ENCODE results near the gene KIAA1217. TPM values are rescaled to one million over a fixed set of nuclear protein-coding genes. Genes with fewer than 3 reads are reported as not detected.

Gene KIAA1217, protein sequence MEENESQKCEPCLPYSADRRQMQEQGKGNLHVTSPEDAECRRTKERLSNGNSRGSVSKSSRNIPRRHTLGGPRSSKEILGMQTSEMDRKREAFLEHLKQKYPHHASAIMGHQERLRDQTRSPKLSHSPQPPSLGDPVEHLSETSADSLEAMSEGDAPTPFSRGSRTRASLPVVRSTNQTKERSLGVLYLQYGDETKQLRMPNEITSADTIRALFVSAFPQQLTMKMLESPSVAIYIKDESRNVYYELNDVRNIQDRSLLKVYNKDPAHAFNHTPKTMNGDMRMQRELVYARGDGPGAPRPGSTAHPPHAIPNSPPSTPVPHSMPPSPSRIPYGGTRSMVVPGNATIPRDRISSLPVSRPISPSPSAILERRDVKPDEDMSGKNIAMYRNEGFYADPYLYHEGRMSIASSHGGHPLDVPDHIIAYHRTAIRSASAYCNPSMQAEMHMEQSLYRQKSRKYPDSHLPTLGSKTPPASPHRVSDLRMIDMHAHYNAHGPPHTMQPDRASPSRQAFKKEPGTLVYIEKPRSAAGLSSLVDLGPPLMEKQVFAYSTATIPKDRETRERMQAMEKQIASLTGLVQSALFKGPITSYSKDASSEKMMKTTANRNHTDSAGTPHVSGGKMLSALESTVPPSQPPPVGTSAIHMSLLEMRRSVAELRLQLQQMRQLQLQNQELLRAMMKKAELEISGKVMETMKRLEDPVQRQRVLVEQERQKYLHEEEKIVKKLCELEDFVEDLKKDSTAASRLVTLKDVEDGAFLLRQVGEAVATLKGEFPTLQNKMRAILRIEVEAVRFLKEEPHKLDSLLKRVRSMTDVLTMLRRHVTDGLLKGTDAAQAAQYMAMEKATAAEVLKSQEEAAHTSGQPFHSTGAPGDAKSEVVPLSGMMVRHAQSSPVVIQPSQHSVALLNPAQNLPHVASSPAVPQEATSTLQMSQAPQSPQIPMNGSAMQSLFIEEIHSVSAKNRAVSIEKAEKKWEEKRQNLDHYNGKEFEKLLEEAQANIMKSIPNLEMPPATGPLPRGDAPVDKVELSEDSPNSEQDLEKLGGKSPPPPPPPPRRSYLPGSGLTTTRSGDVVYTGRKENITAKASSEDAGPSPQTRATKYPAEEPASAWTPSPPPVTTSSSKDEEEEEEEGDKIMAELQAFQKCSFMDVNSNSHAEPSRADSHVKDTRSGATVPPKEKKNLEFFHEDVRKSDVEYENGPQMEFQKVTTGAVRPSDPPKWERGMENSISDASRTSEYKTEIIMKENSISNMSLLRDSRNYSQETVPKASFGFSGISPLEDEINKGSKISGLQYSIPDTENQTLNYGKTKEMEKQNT (N-terminal part only)
- 15.7 and 16.8 TPM in 2 replicates for total RNA-seq

DNA sequence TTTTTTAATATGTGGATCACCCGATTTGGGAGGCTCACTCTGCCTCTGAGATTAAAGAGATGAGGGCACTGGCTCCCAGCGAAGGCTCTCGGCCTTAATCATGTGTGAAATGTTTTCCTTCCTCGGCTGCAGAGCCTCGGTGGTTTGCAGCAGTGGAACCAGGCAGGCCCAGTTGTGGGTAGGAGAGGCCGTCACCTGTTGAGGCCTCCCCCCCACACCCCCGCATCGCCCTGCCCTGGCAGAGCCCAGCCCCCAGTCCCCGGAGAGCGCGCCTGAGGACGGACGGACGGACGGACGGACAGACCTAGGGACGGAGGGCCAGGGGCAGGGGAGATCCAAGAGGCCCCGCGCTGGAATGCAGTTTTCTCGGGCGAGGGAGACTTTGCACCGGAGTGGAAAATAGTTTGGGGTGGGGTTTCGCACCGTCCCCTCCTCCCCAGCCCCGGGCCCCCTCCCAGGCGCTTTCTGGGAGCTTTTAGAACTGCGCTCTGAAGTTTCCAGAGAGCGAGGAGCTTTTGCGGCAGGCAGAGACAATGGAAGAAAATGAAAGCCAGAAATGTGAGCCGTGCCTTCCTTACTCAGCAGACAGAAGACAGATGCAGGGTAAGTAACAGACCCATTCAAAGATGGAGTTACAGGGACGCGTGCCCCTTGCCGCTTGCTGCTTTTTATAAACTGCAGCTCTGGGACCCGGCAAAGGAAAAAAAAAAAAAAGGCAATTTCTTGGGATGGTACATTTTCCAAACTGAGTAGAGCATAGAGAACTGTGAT is at the start of gene KIAA1217:
KIAA1217 (plus strand) TSS at position 478 of the 771 bp plus-strand sequence; CDS start at position 534, 56 bp downstream.

